Measurements from ENCODE around the gene TMEM232. TPM values are rescaled to one million over a fixed set of nuclear protein-coding genes. Genes with fewer than 3 reads are reported as not detected.
A peak's percentile ranks its signal among the peaks of the same experiment; 100 is the strongest.
"Not testable (repeated sequence)": the region's sequence is repeated elsewhere in the genome, so short reads cannot be mapped to it uniquely, and the experiment has no call there.

Gene TMEM232
- total and polyA plus RNA-seq, 7 donors = 0.25 to 1.4 (median 0.58) TPM

DNA sequence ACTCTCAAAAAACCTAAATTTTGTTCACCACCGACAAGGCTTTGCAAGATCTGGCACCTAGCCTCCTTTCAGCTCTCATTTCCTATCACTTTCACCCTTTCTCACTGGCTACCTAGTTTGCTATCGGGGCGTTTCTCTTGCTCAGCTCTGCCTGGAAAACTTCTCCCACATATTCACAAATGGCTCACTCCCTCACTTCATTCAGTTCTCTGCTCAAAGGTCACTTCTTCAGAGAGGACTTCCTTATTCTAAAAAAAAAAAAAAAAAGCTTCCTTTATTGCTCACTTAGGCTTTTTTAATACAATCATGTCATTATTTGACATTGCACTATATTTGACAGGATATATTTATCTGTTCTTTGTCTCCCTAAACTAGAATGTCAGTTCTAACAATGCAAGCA is 10.3 kb upstream of the TMEM232 start:
- DNase-seq = no peak
- Histone ChIP-seq H3K27ac (no peak overlapping the region), H3K4me1 (peaks cover 9% of the 10 kb centered on the region), H3K36me3 (ENCODE audit: insufficient read depth in 1 of 2, low read depth in 1 of 2) (no peaks in the 10 kb centered on the region), H3K9me3 (no peaks in the 10 kb centered on the region), H3K27me3 (ENCODE audit: insufficient read depth in 3 of 3, low read length in 2 of 3) (no peaks in the 10 kb centered on the region), H3K4me3 (no peak overlapping the region)
- no peak for ATAC-seq
- 55 to 72% (median 69%) methylated on average over 3 of the region's 3 CpGs for WGBS, 3 donors
- TF ChIP-seq CTCF (IDR thresholded peaks at IDR 0.05) = no peak
- intact Hi-C loops (cut with DNase I) = loop anchor here in 1 of 2 donors (10.0 kb wide), 1 partner anchor 1408 kb away; no protein-coding TSS in a partner anchor

- Histone ChIP-seq H3K9me3 (no peaks in the 10 kb centered on the region), H3K36me3 (ENCODE audit: insufficient read depth in 1 of 2, low read depth in 1 of 2) (no peaks in the 10 kb centered on the region), H3K27me3 (ENCODE audit: insufficient read depth in 3 of 3, low read length in 2 of 3) (no peaks in the 10 kb centered on the region), H3K27ac (no peak overlapping the region), H3K4me3 (no peak overlapping the region), H3K4me1 (peaks cover 9% of the 10 kb centered on the region)
- no peak for DNase-seq
- intact Hi-C loops (cut with DNase I) = loop anchor here in 1 of 2 donors (10.0 kb wide), 1 partner anchor 1409 kb away; no protein-coding TSS in a partner anchor
- TF ChIP-seq CTCF (IDR thresholded peaks at IDR 0.05) = no peak
- WGBS, 3 donors = 10 to 19% (median 17%) methylated on average over 1 of the region's 1 CpG
- no peak for ATAC-seq
Measured at GRCh38 chr5:110735556-110735955, 9.1 kb upstream of the TMEM232 start.

- intact Hi-C loops (cut with DNase I) = loop anchor here in 1 of 2 donors (10.0 kb wide), 1 partner anchor 1411 kb away; no protein-coding TSS in a partner anchor
- no peak for TF ChIP-seq CTCF (IDR thresholded peaks at IDR 0.05)
- WGBS, 3 donors = 82 to 95% (median 87%) methylated on average over 2 of the region's 2 CpGs
- Histone ChIP-seq H3K27ac (no peak overlapping the region), H3K27me3 (ENCODE audit: insufficient read depth in 3 of 3, low read length in 2 of 3) (no peaks in the 10 kb centered on the region), H3K4me3 (no peak overlapping the region), H3K36me3 (ENCODE audit: insufficient read depth in 1 of 2, low read depth in 1 of 2) (no peaks in the 10 kb centered on the region), H3K4me1 (no peaks in the 10 kb centered on the region), H3K9me3 (no peaks in the 10 kb centered on the region)
- no peak for ATAC-seq
- DNase-seq = no peak
Measured at GRCh38 chr5:110734101-110734500, 7.6 kb upstream of the TMEM232 start.

GRCh38 chr5:110731499-110731898 is 5.0 kb upstream of the TMEM232 start:
- DNase-seq; ATAC-seq; H3K27me3 ChIP-seq (ENCODE audit: insufficient read depth in 3 of 3, low read length in 2 of 3); H3K4me3 ChIP-seq; H3K36me3 ChIP-seq (ENCODE audit: insufficient read depth in 1 of 2, low read depth in 1 of 2); H3K9me3 ChIP-seq; H3K27ac ChIP-seq; H3K4me1 ChIP-seq: not testable (repeated sequence)
- WGBS, 3 donors = 90 to 93% (median 91%) methylated on average over 2 of the region's 2 CpGs
- intact Hi-C loops (cut with DNase I) = loop anchor here in 1 of 2 donors (10.0 kb wide), 1 partner anchor 1413 kb away; no protein-coding TSS in a partner anchor

GRCh38 chr5:110727025-110727314 is 499 bp upstream of the TMEM232 start:
- TF ChIP-seq CTCF (IDR thresholded peaks at IDR 0.05) = no peak
- 43 to 58% (median 52%) methylated on average over 5 of the region's 5 CpGs for WGBS, 3 donors
- H3K27ac ChIP-seq = no peak overlapping the region

More at GRCh38 chr5:110727025-110727314, 499 bp upstream of the TMEM232 start:
- H3K9me3 ChIP-seq = no peaks in the 10 kb centered on the region
- intact Hi-C loops (cut with DNase I) = no loop called here
- ATAC-seq (peak; percentile 16 to 61 (median 41)), DNase-seq (no peak)
- peak overlapping the region; percentile 65 for H3K4me3 ChIP-seq
- no peaks in the 10 kb centered on the region for H3K27me3 ChIP-seq (ENCODE audit: insufficient read depth in 3 of 3, low read length in 2 of 3)
- H3K36me3 ChIP-seq (ENCODE audit: insufficient read depth in 1 of 2, low read depth in 1 of 2) = no peaks in the 10 kb centered on the region
- no peaks in the 10 kb centered on the region for H3K4me1 ChIP-seq

Measured in psoas muscle (tissue), 8 donors.